HG03342 (cell line): ENCODE data around the gene AFDN.

Experiments used
- ATAC-seq: cut with Tn5 transposase; IDR thresholded peaks from one replicate; pipeline ENCODE4 v1.9.1; 2021; ENCODE audit warnings: mild to moderate bottlenecking, moderate library complexity; ENCODE audit not compliant: unreplicated experiment

The AFDN gene

DNA sequence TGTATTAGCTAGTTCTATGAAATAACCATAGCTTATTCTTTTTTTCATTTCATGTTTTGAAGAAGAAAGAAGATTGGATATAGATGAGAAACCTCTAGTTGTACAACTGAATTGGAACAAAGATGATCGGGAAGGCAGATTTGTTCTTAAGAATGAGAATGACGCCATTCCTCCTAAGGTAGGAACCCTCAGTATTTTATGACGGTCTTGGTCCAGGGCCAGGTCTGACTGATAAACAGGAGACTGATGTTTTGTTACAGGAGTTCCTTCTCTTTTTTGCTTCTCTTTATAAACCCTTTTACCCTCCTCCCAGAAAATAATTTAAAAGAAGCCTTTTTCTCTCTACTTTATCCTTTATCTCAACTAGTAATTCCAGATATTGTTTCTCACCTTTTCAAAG is 43.6 kb downstream of the AFDN start:
- no peak for ATAC-seq

GRCh38 chr6:167872538-167873210 is 46.0 kb downstream of the AFDN start:
- no peak for ATAC-seq

DNA sequence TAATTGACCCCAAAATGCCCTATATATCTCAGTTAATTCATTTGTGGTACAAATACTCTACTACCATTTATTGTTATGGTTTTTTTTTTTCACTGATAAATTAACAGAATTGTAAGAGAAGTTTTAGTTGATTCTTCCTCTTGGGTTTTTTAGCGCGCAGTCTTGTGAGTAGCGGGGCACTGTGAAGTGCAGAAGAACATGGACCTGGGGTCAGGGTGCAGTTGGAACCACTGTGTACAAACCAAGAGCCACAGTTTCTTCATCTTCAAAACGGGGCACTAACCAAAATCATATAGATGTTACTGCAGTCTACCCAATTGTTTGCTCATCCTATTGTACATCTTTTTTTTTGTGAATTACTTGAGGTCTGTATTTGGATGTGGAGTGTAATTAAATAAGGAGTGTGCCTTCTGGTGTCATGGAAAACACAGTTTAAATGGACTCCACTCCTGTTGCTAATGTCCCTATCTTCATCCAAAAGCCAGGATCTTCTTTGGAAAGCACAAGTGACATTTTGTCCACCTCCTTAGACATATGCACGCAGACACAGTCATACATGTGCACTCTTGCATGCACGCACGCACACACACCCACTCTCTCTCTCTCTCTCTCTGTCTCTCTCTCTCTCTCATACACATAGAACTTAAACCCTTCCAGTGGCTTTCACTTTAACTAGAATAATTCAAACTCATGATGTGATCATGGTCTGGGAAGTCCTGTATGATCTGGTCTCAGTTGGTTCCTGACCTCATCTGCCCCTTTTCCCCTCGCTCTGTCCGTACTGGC is 51.5 kb downstream of the AFDN start:
- ATAC-seq, result no peak

DNA sequence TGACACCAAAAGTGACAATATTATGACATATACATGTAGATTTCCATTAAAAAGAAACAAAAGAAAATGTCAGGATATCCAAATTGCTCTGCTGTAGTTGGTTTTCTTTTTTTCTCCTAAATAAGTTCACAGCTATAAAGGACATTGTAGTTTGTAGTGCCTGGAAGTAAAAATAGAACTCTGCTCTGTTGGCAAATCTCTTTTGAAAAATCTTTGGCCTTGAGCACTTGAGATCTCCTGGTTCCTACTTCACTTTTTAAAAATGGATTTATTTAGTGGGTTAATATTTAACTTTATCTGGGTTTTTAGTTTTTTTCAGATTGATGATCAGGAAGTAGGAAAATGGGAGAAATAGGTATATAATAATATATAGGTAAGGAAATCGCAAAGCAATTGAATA is 52.9 kb downstream of the AFDN start:
- no peak for ATAC-seq

- ATAC-seq, result no peak
Observed at GRCh38 chr6:167881327-167881726, 54.6 kb downstream of the AFDN start.

DNA sequence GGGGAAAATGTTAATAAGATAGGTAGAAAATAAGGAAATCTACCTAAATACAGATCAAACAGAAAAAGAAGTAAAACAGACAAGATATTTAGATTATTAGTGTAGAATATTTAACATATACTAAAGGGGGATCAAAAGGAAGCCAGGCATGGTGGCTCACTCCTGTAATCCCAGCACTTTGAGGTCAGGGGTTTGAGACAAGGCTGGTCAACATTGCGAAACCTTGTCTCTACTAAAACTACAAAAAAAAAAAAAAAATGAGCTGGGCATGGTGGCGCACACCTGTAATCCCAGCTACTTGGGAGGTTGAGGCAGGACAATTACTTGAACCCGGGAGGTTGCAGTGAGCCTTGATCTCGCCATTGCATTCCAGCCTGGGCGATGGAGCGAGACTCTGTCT is 55.5 kb downstream of the AFDN start:
- no peak for ATAC-seq

DNA sequence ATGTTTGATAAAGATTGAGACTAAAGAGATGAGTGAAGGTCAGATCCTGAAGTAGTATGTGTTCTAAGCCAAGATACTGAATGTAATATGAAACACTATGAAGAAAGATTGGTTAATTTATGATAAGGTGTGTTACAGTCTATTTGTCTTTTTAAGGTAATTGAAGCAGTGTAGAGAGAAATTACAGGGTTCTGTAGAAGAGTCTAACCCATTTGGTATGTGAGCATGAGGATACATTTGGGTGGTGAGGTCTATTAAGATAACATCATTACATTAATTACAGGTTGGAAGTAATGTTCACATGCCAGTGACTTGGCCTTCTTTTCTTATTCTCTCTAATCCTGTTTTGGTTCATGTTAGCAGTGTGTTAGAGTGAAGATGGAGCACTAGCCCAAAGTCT is 61.4 kb downstream of the AFDN start:
- ATAC-seq, result no peak

DNA sequence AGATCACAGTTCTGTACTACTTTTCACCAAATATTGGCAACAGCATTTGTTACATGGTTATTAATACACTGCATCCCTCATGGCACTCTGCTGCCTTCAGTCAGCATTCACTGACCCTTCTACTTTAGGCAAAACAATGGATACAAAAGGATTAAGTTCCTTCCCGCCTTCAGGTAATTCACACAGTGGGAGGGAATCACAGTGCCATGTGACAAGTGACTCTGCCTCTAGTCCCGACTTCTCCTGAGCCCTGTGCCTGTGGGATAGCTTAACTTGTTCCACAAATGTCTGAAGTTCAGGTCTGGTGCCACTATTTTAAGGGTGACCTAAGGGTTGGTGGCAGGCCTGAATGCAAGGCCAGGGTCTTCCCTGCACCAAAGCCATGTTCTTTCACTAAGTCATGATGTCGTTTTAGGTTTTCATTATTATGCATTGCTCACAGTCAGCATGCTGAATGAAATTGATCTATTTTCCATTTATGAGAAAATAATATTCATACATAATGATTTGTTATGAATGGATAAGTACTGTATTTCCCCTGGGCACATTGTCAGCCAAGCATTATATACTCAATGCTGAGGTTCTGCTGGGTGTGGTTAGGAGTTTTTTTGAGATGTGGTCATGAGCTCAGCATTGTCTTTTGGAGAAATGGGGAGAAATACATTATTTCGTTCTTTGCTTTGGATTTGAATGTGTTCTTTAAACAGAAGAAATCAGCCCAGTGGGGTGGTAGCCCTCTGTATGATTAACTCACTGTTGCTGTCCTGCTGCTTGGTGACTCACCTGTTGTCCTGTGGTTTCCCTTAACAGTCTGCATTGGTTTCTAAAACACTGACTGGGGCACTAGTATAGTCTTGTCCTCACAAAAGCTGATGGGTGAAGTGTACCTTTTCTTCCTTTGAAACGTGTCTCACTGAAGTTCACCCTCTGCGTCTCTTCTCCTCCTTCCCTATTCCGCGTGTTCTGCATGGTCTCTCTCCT is 66.4 kb downstream of the AFDN start:
- peak; percentile 95 for ATAC-seq

GRCh38 chr6:167894965-167895364 is 68.3 kb downstream of the AFDN start:
- no peak for ATAC-seq

- no peak for ATAC-seq
Observed at GRCh38 chr6:167896648-167897047, 69.9 kb downstream of the AFDN start.

GRCh38 chr6:167898673-167899311 is 72.1 kb downstream of the AFDN start:
- peak; percentile 71 for ATAC-seq

DNA sequence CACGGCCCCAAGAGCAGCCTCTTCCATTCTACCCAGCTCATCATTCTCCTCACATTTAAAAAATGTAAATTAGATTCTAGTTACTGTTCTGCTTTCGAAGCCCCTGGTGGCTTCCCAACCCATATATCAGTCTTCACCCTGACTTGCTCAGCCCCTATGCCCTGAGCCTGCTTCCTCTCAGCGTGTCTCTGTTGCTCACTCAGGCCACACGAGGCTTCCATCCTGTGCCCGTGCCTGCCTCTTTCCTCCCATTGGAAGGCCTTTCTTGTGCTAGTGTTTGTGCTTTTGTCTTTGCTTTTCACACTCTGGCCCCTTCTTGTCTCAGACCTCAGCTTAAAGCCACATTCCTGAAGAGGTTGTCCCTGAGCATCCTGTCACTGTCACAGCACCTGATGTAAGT is 78.1 kb downstream of the AFDN start:
- ATAC-seq, result no peak

- no peak for ATAC-seq
Observed at GRCh38 chr6:167906899-167907298, 80.2 kb downstream of the AFDN start.

DNA sequence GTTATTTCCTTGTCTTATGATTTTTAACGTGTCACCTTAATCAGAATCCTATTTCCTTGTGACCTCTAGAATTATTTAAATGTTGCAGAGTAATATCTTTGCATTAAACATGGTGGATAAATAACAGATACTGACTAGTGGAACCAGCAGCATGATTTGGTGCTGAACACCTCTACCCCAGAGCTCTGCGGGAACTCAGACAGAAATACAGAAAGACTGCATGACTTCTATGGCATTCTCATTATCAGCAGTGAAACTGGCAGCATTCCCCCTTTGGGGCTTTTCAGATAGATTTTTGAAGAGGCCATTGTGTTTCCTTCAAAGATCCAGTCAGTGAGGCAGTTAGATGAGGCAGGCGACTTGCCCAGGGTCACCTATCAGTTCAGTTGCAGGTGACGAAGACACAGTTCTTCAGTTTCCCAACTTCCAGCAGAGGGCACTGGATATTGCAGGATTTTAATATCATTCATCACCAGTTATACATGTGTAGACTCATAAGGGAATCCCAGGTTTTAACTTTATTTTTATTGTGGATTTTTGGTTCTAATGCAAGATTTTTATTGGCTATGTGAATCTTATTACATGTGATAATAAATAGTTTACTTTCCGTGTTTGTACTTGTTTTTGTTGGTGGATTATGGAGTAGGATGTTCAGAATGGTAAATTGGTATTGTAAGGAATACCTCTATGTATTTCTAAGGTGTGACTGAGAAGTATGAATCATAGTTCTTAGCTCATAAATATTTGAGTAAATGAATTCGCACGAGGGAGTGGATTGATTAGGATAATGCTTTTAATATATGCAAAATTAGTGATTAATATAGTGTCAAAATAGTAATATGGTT is 81.3 kb downstream of the AFDN start:
- no peak for ATAC-seq

GRCh38 chr6:167910007-167910406 is 83.3 kb downstream of the AFDN start:
- ATAC-seq, result no peak

GRCh38 chr6:167910652-167911051 is 83.9 kb downstream of the AFDN start:
- no peak for ATAC-seq

DNA sequence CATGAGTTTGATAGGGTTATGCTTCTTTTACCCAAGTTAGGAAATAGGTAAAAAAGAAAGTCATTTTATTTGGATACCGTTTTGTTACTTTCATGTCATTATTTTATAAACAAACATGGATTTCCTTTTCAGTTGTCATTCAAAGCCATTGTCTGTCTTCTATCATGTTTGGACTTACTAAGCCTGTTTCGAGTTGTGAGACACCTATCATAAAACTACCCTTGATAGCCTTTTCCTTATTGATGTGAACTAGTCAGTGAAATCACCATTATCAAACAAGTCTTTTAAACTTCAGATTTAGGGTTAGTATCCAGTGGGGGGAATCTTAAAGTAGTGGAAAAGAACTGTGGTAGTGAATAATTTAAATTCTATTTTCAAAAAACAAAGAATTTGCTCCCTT is 85.8 kb downstream of the AFDN start:
- ATAC-seq, result no peak

DNA sequence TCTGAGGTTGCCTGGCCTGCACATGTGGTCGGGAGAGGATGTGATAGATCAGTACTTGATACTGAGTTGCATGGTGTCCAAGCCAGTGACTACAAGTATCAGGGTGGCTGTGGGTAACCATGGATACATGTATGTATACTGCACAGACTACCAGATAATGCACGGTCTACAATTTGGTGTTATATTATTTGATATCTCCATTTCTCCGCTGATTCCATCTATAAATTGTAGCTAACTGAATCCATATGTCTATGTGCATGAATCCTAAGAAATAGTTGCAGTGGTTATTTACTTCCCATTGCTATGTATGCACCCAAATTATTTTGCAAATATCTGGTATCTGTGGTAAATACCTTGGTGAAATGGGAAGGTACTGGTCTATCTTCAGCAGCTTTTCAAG is 87.0 kb downstream of the AFDN start:
- ATAC-seq, result no peak

DNA sequence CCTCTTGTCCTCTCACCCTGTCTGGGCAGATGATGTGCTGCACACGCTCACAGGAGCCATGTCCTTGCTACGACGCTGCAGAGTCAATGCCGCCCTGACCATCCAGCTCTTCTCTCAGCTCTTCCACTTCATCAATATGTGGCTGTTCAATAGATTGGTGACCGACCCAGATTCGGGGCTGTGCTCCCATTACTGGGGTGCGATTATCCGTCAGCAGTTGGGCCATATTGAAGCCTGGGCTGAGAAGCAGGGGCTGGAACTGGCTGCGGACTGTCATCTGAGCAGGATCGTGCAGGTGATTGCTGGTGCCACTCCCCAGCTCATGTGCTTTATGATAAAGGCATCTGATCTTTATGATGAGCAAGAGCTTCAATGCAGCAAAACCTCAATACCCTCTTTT is 88.4 kb downstream of the AFDN start:
- no peak for ATAC-seq

GRCh38 chr6:167917551-167918154 is 90.9 kb downstream of the AFDN start:
- ATAC-seq, result no peak
